Anterior cingulate cortex (tissue), 58 donors: ENCODE data around the gene ZNF586.
"Not testable (repeated sequence)": the region's sequence is repeated elsewhere in the genome, so short reads cannot be mapped to it uniquely, and the experiment has no call there.

ENCODE experiments used
- DNase-seq, 58 donors: peaks; one replicate each; lab custom pipeline; 2025; lab: John Stamatoyannopoulos, UW

The ZNF586 gene

DNA sequence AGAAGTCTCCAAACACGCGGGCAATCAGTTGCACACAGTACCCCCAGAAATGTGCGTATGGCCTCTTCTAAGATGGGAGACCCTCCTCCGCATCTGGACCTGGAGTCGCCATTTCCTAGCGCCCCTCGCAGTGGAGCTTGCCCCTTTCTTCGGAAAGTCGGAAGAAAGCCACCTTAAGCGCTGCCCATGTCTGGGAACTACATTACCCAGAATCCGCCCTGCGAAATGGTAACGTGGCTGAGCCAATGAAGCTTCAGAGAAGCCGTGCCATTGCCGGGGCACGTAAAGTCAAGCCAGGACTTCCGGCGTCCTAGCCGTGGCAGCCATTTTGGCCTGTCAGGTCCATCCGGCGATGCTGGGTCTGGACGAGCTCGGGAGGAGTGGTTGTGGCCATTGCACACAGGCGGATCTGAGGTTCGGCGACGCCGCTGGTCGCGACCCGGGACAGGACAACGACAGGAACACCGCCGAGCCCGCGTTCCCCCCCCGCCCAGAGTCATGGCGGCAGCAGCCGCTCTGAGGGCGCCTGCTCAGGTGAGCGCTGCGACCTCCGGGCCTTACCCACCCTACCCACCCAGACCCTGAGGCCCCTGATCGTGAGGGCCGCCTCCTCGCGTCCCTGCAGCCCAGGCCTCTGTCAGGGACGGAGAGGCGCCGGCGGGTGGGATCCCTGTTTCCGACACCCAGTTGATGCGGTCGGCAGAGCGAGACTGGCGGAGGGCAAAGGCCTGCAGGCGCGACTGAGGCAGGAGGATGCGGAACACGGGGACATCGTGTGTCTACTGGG is at the start of gene ZNF586:
Gene ZNF586 (plus strand): TSS at position 332 of the 787 bp plus-strand sequence. CDS start 167 bp downstream, at position 499.
- DNase-seq, result peak; percentile 27 to 95 (median 86)

DNA sequence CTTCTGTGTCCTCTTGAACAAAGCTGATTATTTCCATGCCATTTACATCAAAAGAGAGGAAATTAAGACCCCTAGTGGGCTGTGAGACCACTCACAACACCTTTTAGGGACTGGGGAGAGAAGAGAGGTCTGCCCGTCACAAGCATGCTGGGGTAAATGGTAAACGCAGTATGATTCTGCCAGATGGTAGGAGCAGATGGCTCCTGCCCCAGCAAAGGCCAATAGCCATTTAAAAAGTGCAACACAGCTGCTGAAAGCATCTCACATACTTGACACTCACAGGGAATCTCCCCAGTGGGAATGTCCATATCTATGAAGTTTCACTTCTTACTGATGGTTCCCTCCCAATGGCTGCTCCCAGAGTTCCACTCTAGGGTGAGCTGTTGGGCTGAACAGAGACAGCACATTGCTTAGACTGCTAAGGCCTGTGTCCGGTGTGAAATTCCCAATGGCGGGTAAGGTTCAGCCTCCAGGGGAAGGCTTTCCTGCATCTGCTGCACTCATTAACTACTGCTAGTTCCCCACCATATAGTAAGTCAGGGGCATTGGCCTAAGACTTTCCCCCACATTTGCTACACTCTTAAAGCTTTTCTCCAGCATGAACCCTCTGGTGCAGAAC is 49.5 kb upstream of the ZNF586 start:
- DNase-seq, result no peak

DNA sequence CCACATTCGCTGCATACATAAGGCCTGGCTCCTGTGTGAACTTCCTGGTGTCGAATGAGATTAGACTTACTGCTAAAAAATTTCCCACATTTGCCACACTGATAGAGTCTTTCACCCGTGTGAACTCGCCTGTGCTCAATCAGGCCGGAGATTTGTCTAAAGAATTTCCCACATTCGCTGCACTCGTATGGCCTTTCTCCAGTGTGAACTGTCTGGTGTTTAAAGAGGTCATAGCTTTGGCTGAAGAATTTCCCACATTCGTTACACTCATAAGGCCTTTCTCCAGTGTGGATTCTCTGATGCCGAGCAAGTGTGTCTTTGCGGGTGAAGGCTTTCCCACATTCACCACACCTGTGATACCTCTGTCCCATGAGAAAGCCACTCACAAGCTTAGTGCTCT is 48.6 kb upstream of the ZNF586 start:
- no peak for DNase-seq

DNA sequence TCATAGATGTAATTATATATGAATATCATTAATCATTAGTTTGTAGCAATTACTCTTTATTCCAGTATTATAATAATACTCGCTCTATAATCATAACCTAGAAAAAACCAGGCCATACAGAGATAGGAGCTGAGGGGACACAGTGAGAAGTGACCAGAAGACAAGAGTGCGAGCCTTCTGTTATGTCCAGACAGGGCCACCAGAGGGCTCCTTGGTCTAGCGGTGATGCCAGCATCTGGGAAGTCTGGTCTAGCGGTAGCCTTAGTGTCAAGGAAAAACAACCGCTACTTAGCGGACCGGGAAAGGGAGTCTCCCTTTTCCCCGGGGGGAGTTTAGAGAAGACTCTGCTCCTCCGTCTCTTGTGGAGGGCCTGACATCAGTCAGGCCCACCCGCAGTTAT is 31.2 kb upstream of the ZNF586 start:
- DNase-seq, result peak in 25 of 58 donors; percentile 0 to 58 (median 16)

DNA sequence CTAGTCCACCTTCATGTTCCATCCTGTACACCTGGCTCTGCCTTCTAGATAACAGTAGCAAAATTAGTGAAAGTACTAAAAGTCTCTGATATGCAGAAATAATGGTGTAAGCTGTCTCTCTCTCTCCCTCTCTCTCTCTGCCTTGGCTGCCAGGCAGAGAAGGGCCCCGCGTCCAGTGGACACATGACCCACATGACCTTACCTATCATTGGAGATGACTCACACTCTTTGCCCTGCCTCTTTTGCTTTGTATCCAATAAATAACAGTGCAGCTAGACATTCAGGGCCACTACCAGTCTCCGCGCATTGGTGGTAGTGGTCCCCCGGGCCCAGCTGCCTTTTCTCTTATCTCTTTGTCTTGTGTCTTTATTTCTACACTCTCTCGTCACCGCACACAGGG is 30.7 kb upstream of the ZNF586 start:
- not testable (repeated sequence) for DNase-seq

DNA sequence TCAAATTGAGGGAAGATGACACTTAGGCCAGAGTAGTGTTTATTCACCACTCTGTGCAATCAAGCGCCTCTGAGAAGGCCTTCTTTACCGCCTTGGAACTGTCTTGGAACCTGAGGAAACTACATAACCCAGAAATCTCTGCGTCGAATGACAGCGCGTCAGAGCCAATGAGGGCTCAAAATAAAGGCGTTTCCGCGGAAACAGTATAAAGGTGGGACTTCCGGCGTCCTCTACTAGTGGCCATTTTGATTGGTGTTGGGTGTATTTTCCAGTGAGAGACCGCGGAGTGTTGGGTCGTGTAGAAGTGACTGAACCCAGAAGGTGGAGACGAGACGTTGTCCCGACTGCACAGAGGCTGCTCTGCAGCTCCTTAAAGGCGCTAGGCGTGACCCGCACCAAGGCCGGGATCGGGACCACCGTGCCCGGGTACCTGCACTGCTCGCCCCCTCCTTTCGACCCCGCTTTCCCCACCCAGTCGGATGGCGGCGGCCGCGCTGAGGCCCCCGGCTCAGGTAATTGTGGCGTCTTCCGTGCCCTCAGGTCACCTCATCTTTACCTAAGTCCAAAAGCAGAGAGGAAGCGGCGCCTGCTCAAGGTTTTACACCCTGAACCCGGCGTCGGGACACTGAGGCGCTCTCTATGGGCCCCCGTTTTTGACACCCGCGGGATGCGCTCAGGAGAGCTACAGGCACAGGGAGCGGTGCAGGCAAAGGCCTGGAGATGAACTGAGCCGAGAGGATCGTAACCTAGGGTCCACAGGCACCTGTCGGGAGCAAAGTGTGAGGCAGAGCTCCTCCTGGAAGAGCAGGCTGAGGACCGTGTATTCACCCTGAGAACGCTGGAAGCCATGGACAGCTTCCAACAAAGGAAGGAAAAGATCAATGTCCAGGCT is 22.6 kb upstream of the ZNF586 start, which contains the start of gene ZNF776:
Gene ZNF776 (plus strand): TSS at position 236 of the 892 bp plus-strand sequence. CDS start 244 bp downstream, at position 480.
- DNase-seq, result peak in 57 of 58 donors; percentile 16 to 92 (median 78)

DNA sequence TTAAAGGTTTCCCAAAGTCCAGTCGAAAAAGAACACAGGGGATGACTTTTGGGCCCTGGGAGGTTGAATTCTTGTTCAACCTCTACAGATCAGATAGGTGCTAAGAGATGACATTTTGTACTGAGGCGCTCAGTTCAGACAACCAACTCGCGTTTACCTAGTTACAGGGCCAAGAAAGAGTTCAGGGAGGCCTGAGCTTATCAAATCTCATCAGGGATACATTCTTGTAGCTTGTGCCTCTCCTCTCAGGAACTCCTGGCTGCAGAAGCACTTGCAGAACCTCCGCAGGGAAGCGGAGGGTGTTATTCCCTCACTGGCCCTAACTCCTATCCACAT is 22.0 kb upstream of the ZNF586 start:
- no peak for DNase-seq

DNA sequence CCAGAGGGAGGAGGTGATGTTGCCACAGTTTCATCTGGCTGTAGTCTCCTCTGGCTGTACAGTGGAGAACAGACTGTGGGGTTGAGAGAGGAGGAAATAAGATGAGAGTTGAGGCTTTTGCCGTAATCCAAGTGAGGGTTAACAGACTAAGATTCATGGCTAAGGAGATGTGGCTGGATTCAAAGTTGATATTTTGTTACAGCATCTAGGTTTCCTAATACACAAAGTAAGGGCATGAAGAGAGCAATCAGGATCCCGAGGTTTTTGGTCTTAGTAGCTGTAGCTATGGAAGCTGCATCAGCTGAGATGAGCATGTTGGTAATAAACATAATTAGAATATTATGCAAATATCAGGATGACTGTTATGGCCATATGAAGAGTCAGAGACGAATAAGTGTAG is 21.4 kb upstream of the ZNF586 start:
- DNase-seq, result no peak

DNA sequence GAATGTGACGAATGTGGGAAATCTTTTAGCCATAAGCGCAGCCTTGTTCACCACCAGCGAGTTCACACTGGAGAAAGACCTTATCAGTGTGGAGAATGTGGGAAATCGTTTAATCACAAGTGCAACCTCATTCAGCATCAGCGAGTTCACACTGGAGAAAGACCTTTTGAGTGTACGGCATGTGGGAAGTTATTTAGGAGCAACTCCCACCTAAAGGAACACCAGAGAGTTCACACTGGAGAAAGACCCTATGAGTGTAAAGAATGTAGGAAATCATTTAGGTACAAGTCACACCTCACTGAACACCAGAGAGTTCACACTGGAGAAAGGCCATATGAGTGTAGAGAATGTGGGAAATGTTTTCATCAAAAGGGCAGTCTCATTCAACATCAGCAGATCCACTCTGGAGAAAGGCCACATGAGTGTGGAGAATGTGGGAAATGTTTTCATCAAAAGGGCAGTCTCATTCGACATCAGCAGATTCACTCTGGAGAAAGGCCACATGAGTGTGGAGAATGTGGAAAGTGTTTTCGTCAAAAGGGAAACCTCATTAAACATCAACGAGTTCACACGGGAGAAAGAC is 15.3 kb upstream of the ZNF586 start:
- no peak for DNase-seq

DNA sequence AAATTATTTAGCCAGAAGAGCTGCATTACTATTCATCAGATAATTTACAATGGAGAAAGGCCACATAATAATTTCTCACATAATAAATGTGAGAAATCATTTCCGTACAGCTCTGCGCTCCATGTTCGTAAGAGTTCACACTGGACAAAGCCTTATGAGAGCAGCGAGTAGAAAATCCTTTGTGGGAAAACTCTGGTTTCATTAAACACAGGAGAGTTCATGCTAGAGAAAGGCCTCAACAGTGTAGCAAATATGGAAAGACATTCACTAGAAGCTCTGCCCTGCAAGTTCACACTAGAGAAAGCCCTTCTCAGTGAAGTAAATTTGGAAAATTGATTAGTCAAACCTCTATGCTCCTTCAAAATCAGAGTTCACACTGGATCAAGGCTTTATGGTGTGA is 14.4 kb upstream of the ZNF586 start:
- no peak for DNase-seq

DNA sequence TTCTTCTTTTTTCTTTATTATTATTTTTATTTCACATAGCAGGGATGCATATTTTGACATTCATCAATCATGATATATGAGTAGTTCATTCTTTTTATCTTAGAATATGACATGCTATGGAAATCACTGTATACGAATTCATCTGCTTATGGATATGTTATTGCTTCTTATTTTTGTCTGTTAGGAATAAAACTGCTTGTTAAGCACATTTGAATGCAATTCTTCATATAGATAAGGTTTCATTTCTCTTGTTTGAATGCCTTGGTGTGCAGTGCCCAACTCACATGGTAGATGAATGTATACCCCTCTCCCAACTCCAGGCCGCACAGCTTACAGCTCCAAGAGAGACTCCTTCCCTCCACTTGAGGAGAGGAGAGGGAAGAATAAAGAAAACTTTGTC is 11.5 kb upstream of the ZNF586 start:
- DNase-seq, result no peak

DNA sequence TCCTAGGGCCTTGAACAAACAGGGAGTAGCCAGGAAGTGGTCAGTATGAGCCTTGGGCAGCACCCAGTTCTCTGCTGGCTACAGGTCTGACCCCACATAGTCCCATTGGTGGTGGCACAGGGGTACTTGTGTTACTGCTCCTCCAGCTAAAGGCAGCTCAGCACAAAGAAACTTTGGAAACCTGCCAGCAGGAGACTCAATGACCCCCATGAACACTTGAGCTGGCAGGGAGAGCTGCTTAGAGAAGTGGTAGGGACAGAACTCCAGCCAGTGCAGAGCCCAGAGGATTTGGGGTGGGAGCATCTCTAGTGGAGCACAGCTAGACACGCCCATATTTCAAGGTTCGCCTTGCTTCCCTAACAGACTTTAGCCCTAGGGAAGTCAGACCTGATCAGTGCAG is 10.4 kb upstream of the ZNF586 start:
- peak in 2 of 58 donors; percentile 1 to 9 for DNase-seq

DNA sequence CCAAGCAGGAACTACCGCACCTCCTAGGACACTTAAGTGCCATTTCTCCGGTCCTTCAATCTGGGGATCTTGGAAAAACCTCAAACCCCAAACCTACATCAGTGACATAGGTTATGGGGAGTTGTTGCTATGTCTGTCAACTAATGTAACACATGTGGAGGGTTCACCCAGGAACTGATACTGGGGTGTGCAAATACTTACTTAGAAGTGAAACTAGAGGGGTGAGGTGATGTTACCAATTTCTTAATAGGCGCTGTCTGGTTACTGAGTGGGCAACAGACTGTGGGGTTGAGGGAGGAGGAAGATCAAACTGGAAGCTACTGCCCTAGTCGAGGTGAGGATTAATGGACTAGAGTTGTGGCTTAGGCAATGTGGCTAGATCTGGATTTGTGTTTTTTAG is 1.9 kb downstream of the ZNF586 start:
- DNase-seq, result no peak

DNA sequence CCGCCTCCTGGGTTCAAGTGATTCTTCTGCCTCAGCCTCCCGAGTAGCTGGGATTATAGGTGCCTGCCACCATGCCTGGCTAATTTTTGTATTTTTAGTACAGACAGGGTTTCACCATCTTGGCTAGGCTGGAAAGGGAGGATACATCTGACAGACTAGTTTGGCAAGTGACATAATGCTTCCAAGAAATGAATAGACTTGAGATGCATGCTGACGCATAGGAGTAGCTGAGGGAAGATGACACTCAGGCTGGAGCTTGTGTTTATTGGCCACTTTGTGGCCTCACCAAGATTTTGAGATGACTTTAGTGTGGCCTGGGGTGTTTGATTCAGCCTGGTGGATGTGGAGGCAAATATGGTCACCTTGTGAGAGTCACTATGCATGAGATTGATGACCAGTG is 4.0 kb downstream of the ZNF586 start:
- DNase-seq, result no peak

DNA sequence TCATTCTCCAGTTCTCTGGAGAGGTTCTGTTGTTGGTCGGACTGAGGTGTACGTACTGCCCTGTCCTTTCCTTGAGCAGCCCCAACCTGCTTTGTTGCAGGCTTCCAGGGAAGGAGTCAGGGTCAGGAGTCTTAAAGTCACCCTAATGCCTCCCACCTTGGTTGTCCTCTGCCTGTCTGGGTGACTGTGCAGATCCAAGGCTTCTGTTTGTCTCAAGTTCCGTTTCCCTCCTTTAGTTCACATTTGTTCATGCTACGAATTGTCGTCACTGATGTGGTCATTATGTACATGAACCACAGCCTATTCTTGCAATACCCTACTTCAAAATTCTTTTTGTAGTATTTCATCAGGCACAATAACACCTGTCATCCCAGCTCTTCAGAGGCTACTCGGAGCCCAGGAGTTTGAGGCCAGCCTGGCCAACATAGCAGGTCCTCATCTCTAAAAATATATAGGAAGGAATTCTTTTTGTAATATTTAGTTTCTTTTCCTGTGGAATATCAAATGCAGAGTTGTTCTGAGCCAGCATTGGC is 7.4 kb downstream of the ZNF586 start:
- no peak for DNase-seq

DNA sequence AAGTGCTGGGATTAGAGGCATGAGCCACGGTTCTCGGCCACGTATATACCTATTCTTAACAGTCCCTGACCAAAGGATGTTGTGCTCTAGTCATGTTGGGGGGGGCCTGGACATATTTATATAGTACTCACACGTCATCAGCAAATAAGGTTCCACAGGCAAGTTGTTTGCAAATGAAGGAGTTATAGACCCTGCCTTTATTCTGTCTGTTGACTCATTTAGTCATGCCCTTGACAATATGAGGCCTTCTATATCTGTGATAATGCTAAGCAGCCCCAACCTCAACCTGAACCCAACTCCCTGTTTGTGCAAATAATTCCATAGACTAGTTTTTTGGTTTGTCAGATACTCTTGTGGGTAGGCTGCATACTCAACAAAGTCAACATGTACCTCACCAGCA is 8.9 kb downstream of the ZNF586 start:
- no peak for DNase-seq

DNA sequence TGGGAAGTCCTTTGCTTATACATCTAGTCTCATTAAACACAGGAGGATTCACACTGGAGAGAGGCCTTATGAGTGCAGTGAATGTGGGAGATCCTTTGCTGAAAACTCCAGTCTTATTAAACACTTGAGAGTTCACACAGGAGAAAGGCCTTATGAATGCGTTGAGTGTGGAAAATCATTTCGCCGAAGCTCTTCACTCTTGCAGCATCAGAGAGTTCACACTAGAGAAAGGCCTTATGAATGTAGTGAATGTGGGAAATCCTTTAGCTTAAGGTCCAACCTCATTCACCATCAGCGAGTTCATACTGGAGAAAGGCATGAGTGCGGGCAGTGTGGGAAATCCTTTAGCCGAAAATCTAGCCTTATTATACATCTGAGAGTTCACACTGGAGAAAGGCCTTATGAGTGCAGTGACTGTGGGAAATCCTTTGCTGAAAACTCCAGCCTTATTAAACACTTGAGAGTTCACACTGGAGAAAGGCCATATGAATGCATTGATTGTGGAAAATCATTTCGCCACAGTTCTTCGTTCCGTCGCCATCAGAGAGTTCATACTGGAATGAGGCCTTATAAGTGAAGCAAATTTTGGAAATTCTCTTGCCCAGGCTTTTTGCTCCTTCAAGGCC is 9.9 kb downstream of the ZNF586 start:
- no peak for DNase-seq

DNA sequence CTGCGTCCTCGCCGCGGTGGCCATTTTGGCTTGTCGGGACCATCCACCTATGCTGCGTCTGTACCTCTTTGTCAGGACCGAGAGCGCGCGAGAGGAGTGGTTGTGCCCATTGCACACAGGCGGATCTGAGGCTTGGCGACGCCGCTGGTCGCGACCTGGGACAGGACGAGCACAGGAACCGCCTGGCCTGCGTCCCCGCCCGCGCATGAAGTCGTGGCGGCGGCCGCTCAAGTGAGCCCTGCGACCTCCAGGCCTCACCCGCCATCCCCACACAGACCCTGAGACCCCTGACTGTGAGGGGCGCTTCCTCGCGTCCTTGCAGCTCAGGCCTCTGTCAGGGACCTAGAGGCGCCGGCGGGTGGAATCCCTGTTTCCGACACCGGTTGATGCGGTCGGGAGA is 16.8 kb downstream of the ZNF586 start:
- no peak for DNase-seq

DNA sequence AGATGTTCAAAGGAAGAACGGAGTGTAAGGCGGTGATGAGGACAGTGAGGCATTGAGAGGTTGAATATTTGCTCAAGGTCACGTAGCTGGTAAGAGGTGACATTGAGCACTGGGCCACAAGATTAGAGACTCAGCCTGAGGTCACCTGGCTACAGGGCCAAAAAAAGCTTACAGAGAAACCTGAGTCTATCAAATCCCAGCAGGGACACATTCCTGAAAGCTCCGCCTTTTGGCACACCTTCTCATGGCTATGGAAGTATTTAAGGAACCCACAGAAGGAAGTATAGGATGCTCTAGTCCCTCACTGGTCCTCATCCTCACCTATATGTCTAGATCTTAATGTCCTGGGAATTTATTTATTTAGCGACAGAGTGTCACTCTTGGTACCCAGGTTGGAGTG is 17.4 kb downstream of the ZNF586 start:
- DNase-seq, result no peak

DNA sequence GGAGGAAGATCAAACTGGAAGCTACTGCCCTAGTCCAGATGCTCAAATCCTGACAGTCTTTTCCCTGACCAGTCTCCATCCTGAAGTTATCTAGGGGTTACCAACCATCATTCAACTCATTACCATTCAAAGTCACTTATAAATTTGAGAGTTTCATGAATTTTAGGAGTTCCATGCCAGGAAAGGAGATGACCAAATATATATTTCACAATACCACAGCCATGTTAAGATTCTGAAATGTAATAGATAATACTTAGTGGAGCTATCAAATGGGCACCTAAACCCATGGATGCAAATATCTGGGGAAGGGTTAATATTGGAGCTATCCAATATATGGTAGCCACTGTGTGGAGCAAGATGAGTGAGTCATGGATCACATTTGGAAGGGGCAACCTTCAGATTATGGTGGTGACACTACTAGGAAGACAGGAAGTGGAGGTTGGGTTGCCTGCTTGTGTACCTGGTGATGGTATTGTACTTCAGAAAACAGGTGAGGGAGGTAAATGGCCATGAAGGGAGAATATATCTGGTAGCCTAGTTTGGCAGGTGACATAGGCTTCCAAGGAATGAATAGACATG is 18.7 kb downstream of the ZNF586 start:
- DNase-seq, result no peak
